GM23338 (cell line): ENCODE data around the gene BTBD1. TPM values are rescaled to one million over a fixed set of nuclear protein-coding genes. Genes with fewer than 3 reads are reported as not detected.

ENCODE experiments used
- ATAC-seq: fragments of 200-7000 bp; cut with Tn5 transposase; 3 replicates; pipeline ENCODE4 v1.9.1; 2020
- DNase-seq: peaks from one replicate; pipeline ENCODE4 v3.0.0-alpha.2; 2015; ENCODE audit warnings: low spot score
- H2AFZ ChIP-seq: fragments of 200-600 bp; sonication (generic); 2 replicates; pipeline ENCODE4 v1.8.0; 2016; ENCODE audit warnings: antibody characterized with exemption, mild to moderate bottlenecking, moderate library complexity
- H3F3A ChIP-seq: fragments of 200-600 bp; sonication (generic); replicated peaks from 2 replicates; pipeline ENCODE4 v1.8.0; 2017; ENCODE audit warnings: antibody characterized with exemption, mixed run types, low read depth
- H3K27ac ChIP-seq: fragments of 200-600 bp; sonication (generic); 2 replicates; pipeline ENCODE4 v1.6.1; 2016; ENCODE audit warnings: low read depth
- H3K27me3 ChIP-seq: fragments of 200-600 bp; sonication (generic); 2 replicates; pipeline ENCODE4 v1.8.0; 2016; ENCODE audit warnings: mild to moderate bottlenecking, mixed run types, moderate library complexity; ENCODE audit not compliant: insufficient read depth
- H3K36me3 ChIP-seq: fragments of 200-600 bp; sonication (generic); 2 replicates; pipeline ENCODE4 v1.8.0; 2016; ENCODE audit warnings: mild to moderate bottlenecking; ENCODE audit not compliant: insufficient read depth
- H3K4me1 ChIP-seq: fragments of 200-600 bp; sonication (generic); 2 replicates; pipeline ENCODE4 v1.8.0; 2016; ENCODE audit warnings: mild to moderate bottlenecking, moderate library complexity; ENCODE audit not compliant: insufficient read depth
- H3K4me2 ChIP-seq: fragments of 200-600 bp; sonication (generic); 2 replicates; pipeline ENCODE4 v1.7.1; 2017; ENCODE audit warnings: mixed run types
- H3K4me3 ChIP-seq: fragments of 200-600 bp; sonication (generic); 2 replicates; pipeline ENCODE4 v1.6.1; 2016; ENCODE audit warnings: mixed run types
- H3K79me2 ChIP-seq: fragments of 200-600 bp; sonication (generic); replicated peaks from 2 replicates; pipeline ENCODE4 v1.8.0; 2017; ENCODE audit warnings: mild to moderate bottlenecking; ENCODE audit not compliant: insufficient read depth
- H3K9me2 ChIP-seq: fragments of 200-600 bp; sonication (generic); 2 replicates; pipeline ENCODE4 v1.8.0; 2017; ENCODE audit not compliant: insufficient read depth
- H4K20me1 ChIP-seq: fragments of 200-600 bp; sonication (generic); replicated peaks from 2 replicates; pipeline ENCODE4 v1.8.0; 2017; ENCODE audit warnings: mild to moderate bottlenecking; ENCODE audit not compliant: insufficient read depth
- H3K27ac Mint-ChIP-seq: 2 replicates; pipeline ENCODE4 v1.8.0; 2020; ENCODE audit warnings: inconsistent platforms, mild to moderate bottlenecking, moderate library complexity, mixed read lengths
- H3K27me3 Mint-ChIP-seq: 3 replicates; pipeline ENCODE4 v1.8.0; 2022; ENCODE audit warnings: low read depth, mild to moderate bottlenecking, moderate library complexity, mixed read lengths, inconsistent platforms; ENCODE audit not compliant: insufficient read depth, poor library complexity
- H3K36me3 Mint-ChIP-seq: 3 replicates; pipeline ENCODE4 v1.8.0; 2021; ENCODE audit warnings: low read depth, mild to moderate bottlenecking, inconsistent platforms, moderate library complexity, mixed read lengths
- H3K4me1 Mint-ChIP-seq: 3 replicates; pipeline ENCODE4 v1.8.0; 2020; ENCODE audit warnings: mild to moderate bottlenecking, inconsistent platforms, mixed read lengths
- H3K4me3 Mint-ChIP-seq: 3 replicates; pipeline ENCODE4 v1.8.0; 2021; ENCODE audit warnings: moderate library complexity, mild to moderate bottlenecking, inconsistent platforms, mixed read lengths
- H3K9me3 Mint-ChIP-seq: 3 replicates; pipeline ENCODE4 v1.8.0; 2020; ENCODE audit warnings: moderate library complexity, mild to moderate bottlenecking, inconsistent platforms, mixed read lengths
- CREB1 ChIP-seq: fragments of 250-450 bp; sonication (Bioruptor Pico); IDR thresholded peaks from 2 replicates; pipeline ENCODE4 v1.5.0; 2020; ENCODE audit warnings: low read depth, mild to moderate bottlenecking, moderate library complexity
- CTCF ChIP-seq, 2 experiments: fragments of 200-600 bp in 1 of 2; sonication (generic) in 1 of 2; conservative IDR thresholded peaks; 2 replicates each; pipeline versions ENCODE4 v1.5.1 to v1.6.1; 2016 to 2017; ENCODE audit warnings: antibody characterized with exemption in 2 of 2, low read depth in 2 of 2, mild to moderate bottlenecking in 2 of 2, moderate library complexity in 1 of 2
- ETS1 ChIP-seq: IDR thresholded peaks from 2 replicates; pipeline ENCODE4 v1.6.1; 2016; ENCODE audit warnings: antibody characterized with exemption
- EZH2 ChIP-seq: fragments of 200-600 bp; sonication (generic); IDR thresholded peaks from one replicate; pipeline ENCODE4 v1.8.0; 2017; ENCODE audit warnings: antibody characterized with exemption, mild to moderate bottlenecking, low read depth; ENCODE audit not compliant: unreplicated experiment
- EZH2phosphoT487 ChIP-seq: fragments of 200-600 bp; sonication (generic); IDR thresholded peaks from one replicate; pipeline ENCODE4 v1.8.1; 2018; ENCODE audit warnings: antibody characterized with exemption; ENCODE audit not compliant: unreplicated experiment
- JUNB ChIP-seq: IDR thresholded peaks from one replicate; pipeline ENCODE4 v1.6.1; 2016; ENCODE audit warnings: antibody characterized with exemption; ENCODE audit not compliant: unreplicated experiment
- POLR2AphosphoS5 ChIP-seq: IDR thresholded peaks from 2 replicates; pipeline ENCODE4 v1.6.1; 2016; ENCODE audit warnings: antibody characterized with exemption, low read depth
- REST ChIP-seq: IDR thresholded peaks from one replicate; pipeline ENCODE4 v1.6.1; 2018; ENCODE audit warnings: antibody characterized with exemption; ENCODE audit not compliant: unreplicated experiment
- STAT1 ChIP-seq: IDR thresholded peaks from one replicate; pipeline ENCODE4 v1.6.1; 2016; ENCODE audit warnings: antibody characterized with exemption; ENCODE audit not compliant: unreplicated experiment
- ZNF114 ChIP-seq: fragments of 250-450 bp; sonication (Bioruptor Pico); IDR thresholded peaks from 2 replicates; pipeline ENCODE4 v1.5.0; 2020; ENCODE audit warnings: mild to moderate bottlenecking, moderate library complexity
- ZNF331 ChIP-seq: fragments of 250-450 bp; sonication (Bioruptor Pico); IDR thresholded peaks from 2 replicates; pipeline ENCODE4 v1.5.0; 2020; ENCODE audit warnings: low read depth, mild to moderate bottlenecking, moderate library complexity
- polyA plus RNA-seq: library from polyadenylated mRNA; unstranded; fragments of >200 nt; fragmentation: Nextera tagmentation; extraction: Ambion mirVana; gene quantifications from 2 replicates; pipeline ENCODE4 v1.2.1, GENCODE V29; 2016
- total RNA-seq: library from RNA; depleted of rRNA; stranded (reverse); fragments of >200 nt; shearing (Covaris generic); gene quantifications from 2 replicates; pipeline ENCODE4 v1.2.3, GENCODE V29; 2014

BTBD1 gene
- total and polyA plus RNA-seq, 2 experiments from 2014 or later = 12.6 to 66.1 TPM

- TF ChIP-seq CTCF (conservative IDR thresholded peaks at IDR 0.05; ENCODE audit: low read depth in 2 of 2) (no peak), EZH2phosphoT487 (no peak), ZNF114 (CRISPR knock-in tag) (no peak), POLR2AphosphoS5 (no peak), CREB1 (CRISPR knock-in tag) (no peak), JUNB (no peak), ZNF331 (CRISPR knock-in tag) (no peak), EZH2 (no peak), STAT1 (no peak), REST (no peak)
Measured at GRCh38 chr15:83115831-83116565, 48.9 kb upstream of the BTBD1 start (continued).

- DNase-seq (no peak), ATAC-seq (no peak)
- H2AFZ ChIP-seq = no peak overlapping the region
- peaks cover 6% of the 10 kb centered on the region for H3K27me3 Mint-ChIP-seq
- H3K36me3 ChIP-seq = no peaks in the 10 kb centered on the region
- no peaks in the 10 kb centered on the region for H3K79me2 ChIP-seq
- H3K27me3 ChIP-seq = no peaks in the 10 kb centered on the region
- H3K27ac Mint-ChIP-seq = no peak overlapping the region
- H3K36me3 Mint-ChIP-seq = peaks cover 3% of the 10 kb centered on the region; the same call in 1 of the 3 replicates
- no peak overlapping the region for H3K4me3 Mint-ChIP-seq
- H3K4me3 ChIP-seq = no peak overlapping the region
- H3K27ac ChIP-seq = no peak overlapping the region
- H4K20me1 ChIP-seq = no peaks in the 10 kb centered on the region
- H3F3A ChIP-seq = no peaks in the 10 kb centered on the region
- H3K4me1 ChIP-seq = no peaks in the 10 kb centered on the region
- TF ChIP-seq STAT1 (no peak), ZNF331 (CRISPR knock-in tag) (no peak), EZH2 (no peak), ETS1 (no peak), REST (no peak), JUNB (no peak)
- no peak overlapping the region for H3K4me2 ChIP-seq
- H3K9me3 Mint-ChIP-seq = peaks cover 3% of the 10 kb centered on the region; the same call in 2 of the 3 replicates
- no peaks in the 10 kb centered on the region; the same call in 2 of the 3 replicates for H3K4me1 Mint-ChIP-seq
- H3K9me2 ChIP-seq = 0 out of 2 replicates have a peak, but pooled peaks cover 6% of the 10 kb centered on the region
Measured at GRCh38 chr15:83115410-83115809, 48.4 kb upstream of the BTBD1 start.
